HEK293 (cell line): ENCODE measurements around the gene IFI6.

ENCODE experiments used
- CTCF ChIA-PET: fragments of 350-600 bp; formaldehyde crosslinking; extraction: SDS; loops from one replicate; lab custom pipeline; 2021; ENCODE audit warnings: antibody characterized with exemption; lab: Yijun Ruan, JAX
- POLR2A ChIA-PET: fragments of 300-600 bp; formaldehyde crosslinking; extraction: SDS; loops from one replicate; lab custom pipeline; 2020; ENCODE audit warnings: antibody characterized with exemption, inconsistent platforms; lab: Yijun Ruan, JAX
- H3K27ac ChIP-seq: fragments of 200-500 bp; sonication (Bioruptor generic); 2 replicates; pipeline ENCODE4 v1.5.1; 2014; ENCODE audit warnings: low read depth, low read length, control low read depth, inconsistent platforms; ENCODE audit errors: extremely low read depth
- H3K36me3 ChIP-seq, 2 experiments: fragments of 200-500 bp in 1 of 2; sonication (Bioruptor generic) in 1 of 2; 1 replicate in 1 of 2; 2 replicates in 1 of 2; pipeline ENCODE4 v1.5.1; 2014 to 2017; ENCODE audit warnings: inconsistent platforms in 2 of 2, low read length in 2 of 2; ENCODE audit not compliant: control insufficient read depth in 2 of 2, insufficient read depth in 1 of 2
- H3K4me1 ChIP-seq: fragments of 200-500 bp; sonication (Bioruptor generic); 2 replicates; pipeline ENCODE4 v1.5.1; 2014; ENCODE audit warnings: mild to moderate bottlenecking, low read length, inconsistent platforms; ENCODE audit not compliant: control insufficient read depth, insufficient read depth
- H3K4me3 ChIP-seq: 2 replicates; pipeline ENCODE4 v1.5.1; 2011; ENCODE audit warnings: low read depth, mild to moderate bottlenecking, control low read depth, low read length, moderate library complexity
- H3K9me3 ChIP-seq: fragments of 200-500 bp; sonication (Bioruptor generic); 2 replicates; pipeline ENCODE4 v1.5.1; 2014; ENCODE audit warnings: low read depth, low read length, inconsistent platforms; ENCODE audit not compliant: control insufficient read depth, insufficient read depth
- BCL6B ChIP-seq: fragments of 450-650 bp; formaldehyde crosslinking; IDR thresholded peaks from 2 replicates; pipeline ENCODE4 v1.5.1; 2017; ENCODE audit warnings: missing biosample characterization, missing genetic modification characterization
- GFI1B ChIP-seq: fragments of 450-650 bp; formaldehyde crosslinking; IDR thresholded peaks from 2 replicates; pipeline ENCODE4 v1.5.1; 2016; ENCODE audit warnings: missing biosample characterization, missing genetic modification characterization
- OVOL3 ChIP-seq: fragments of 450-650 bp; formaldehyde crosslinking; IDR thresholded peaks from 2 replicates; pipeline ENCODE4 v1.5.1; 2016; ENCODE audit warnings: missing biosample characterization, missing genetic modification characterization
- SCRT1 ChIP-seq: fragments of 450-650 bp; formaldehyde crosslinking; IDR thresholded peaks from 2 replicates; pipeline ENCODE4 v1.5.1; 2016; ENCODE audit warnings: missing biosample characterization, missing genetic modification characterization, borderline replicate concordance
- SCRT2 ChIP-seq: fragments of 450-650 bp; formaldehyde crosslinking; IDR thresholded peaks from 2 replicates; pipeline ENCODE4 v1.5.1; 2016; ENCODE audit warnings: missing biosample characterization, missing genetic modification characterization
- SETDB1 ChIP-seq: IDR thresholded peaks from one replicate; pipeline ENCODE4 v1.6.1; 2017; ENCODE audit warnings: mild to moderate bottlenecking, low read length, moderate library complexity, mixed read lengths; ENCODE audit not compliant: insufficient read length
- YY2 ChIP-seq: fragments of 450-650 bp; formaldehyde crosslinking; IDR thresholded peaks from 2 replicates; pipeline ENCODE4 v1.5.1; 2016; ENCODE audit warnings: missing biosample characterization, missing genetic modification characterization
- ZBTB8A ChIP-seq: fragments of 450-650 bp; formaldehyde crosslinking; IDR thresholded peaks from 2 replicates; pipeline ENCODE4 v1.5.1; 2016; ENCODE audit warnings: missing biosample characterization, missing genetic modification characterization
- ZNF18 ChIP-seq: fragments of 450-650 bp; formaldehyde crosslinking; IDR thresholded peaks from 2 replicates; pipeline ENCODE4 v1.5.1; 2016; ENCODE audit warnings: missing biosample characterization, missing genetic modification characterization
- ZNF266 ChIP-seq: fragments of 450-650 bp; formaldehyde crosslinking; IDR thresholded peaks from 2 replicates; pipeline ENCODE4 v1.5.1; 2016; ENCODE audit warnings: missing biosample characterization, missing genetic modification characterization, low read depth
- ZNF302 ChIP-seq: fragments of 450-650 bp; formaldehyde crosslinking; IDR thresholded peaks from 2 replicates; pipeline ENCODE4 v1.5.1; 2016; ENCODE audit warnings: missing biosample characterization, missing genetic modification characterization, low read depth
- ZNF335 ChIP-seq: fragments of 450-650 bp; formaldehyde crosslinking; conservative IDR thresholded peaks from 2 replicates; pipeline ENCODE4 v1.5.1; 2016; ENCODE audit warnings: missing biosample characterization, missing genetic modification characterization
- ZNF544 ChIP-seq: fragments of 450-650 bp; formaldehyde crosslinking; IDR thresholded peaks from 2 replicates; pipeline ENCODE4 v1.5.0; 2017; ENCODE audit warnings: missing biosample characterization, missing genetic modification characterization
- ZNF549 ChIP-seq: fragments of 450-650 bp; IDR thresholded peaks from 2 replicates; pipeline ENCODE4 v1.5.1; 2018; ENCODE audit warnings: missing biosample characterization, missing genetic modification characterization, mild to moderate bottlenecking, inconsistent platforms, moderate library complexity
- ZNF600 ChIP-seq: fragments of 450-650 bp; formaldehyde crosslinking; IDR thresholded peaks from 2 replicates; pipeline ENCODE4 v1.5.1; 2016; ENCODE audit warnings: missing biosample characterization, missing genetic modification characterization
- ZNF610 ChIP-seq: fragments of 450-650 bp; formaldehyde crosslinking; IDR thresholded peaks from 2 replicates; pipeline ENCODE4 v1.5.1; 2016; ENCODE audit warnings: missing biosample characterization, missing genetic modification characterization, borderline replicate concordance
- ZNF623 ChIP-seq: fragments of 450-650 bp; formaldehyde crosslinking; IDR thresholded peaks from 2 replicates; pipeline ENCODE4 v1.5.1; 2016; ENCODE audit warnings: missing biosample characterization, missing genetic modification characterization
- ZNF658 ChIP-seq: fragments of 450-650 bp; formaldehyde crosslinking; IDR thresholded peaks from 2 replicates; pipeline ENCODE4; 2016; ENCODE audit warnings: missing biosample characterization, missing genetic modification characterization
- ZNF830 ChIP-seq: fragments of 450-650 bp; IDR thresholded peaks from 2 replicates; pipeline ENCODE4 v1.5.0; 2018; ENCODE audit warnings: missing biosample characterization, missing genetic modification characterization, low read depth, mild to moderate bottlenecking, moderate library complexity
- ZSCAN16 ChIP-seq: fragments of 450-650 bp; formaldehyde crosslinking; IDR thresholded peaks from 2 replicates; pipeline ENCODE4 v1.5.1; 2016; ENCODE audit warnings: missing biosample characterization, missing genetic modification characterization
- ZSCAN18 ChIP-seq: fragments of 450-650 bp; formaldehyde crosslinking; IDR thresholded peaks from 2 replicates; pipeline ENCODE4 v1.5.1; 2016; ENCODE audit warnings: missing biosample characterization, missing genetic modification characterization
- TF ChIP-seq, protein P1 (sequence below): fragments of 450-650 bp; formaldehyde crosslinking; IDR thresholded peaks from 2 replicates; pipeline ENCODE4 v1.5.1; 2016; ENCODE audit warnings: missing biosample characterization, missing genetic modification characterization, low read depth
- TF ChIP-seq, protein P2 (sequence below): fragments of 450-650 bp; formaldehyde crosslinking; IDR thresholded peaks from 2 replicates; pipeline ENCODE4 v1.5.1; 2016; ENCODE audit warnings: missing biosample characterization, missing genetic modification characterization

The IFI6 gene

GRCh38 chr1:27661412-27662075 is 10.4 kb downstream of the IFI6 start:
- Histone ChIP-seq H3K27ac (no peak overlapping the region), H3K36me3 (no peaks in the 10 kb centered on the region), H3K4me1 (no peaks in the 10 kb centered on the region), H3K9me3 (no peaks in the 10 kb centered on the region), H3K4me3 (no peak overlapping the region)
- TF ChIP-seq YY2 (tag by site-specific recombination) = no peak
- TF ChIP-seq GFI1B (tag by site-specific recombination) = no peak
- no peak for TF ChIP-seq ZNF266 (tag by site-specific recombination)
- TF ChIP-seq ZNF610 (tag by site-specific recombination) = no peak
- no peak for TF ChIP-seq OVOL3 (tag by site-specific recombination)
- no peak for TF ChIP-seq ZBTB8A (tag by site-specific recombination)
- no peak for TF ChIP-seq BCL6B (tag by site-specific recombination)
- no peak for TF ChIP-seq SETDB1
- TF ChIP-seq ZNF302 = no peak
- no peak for TF ChIP-seq ZNF658 (tag by site-specific recombination)
- TF ChIP-seq, protein P1, sequence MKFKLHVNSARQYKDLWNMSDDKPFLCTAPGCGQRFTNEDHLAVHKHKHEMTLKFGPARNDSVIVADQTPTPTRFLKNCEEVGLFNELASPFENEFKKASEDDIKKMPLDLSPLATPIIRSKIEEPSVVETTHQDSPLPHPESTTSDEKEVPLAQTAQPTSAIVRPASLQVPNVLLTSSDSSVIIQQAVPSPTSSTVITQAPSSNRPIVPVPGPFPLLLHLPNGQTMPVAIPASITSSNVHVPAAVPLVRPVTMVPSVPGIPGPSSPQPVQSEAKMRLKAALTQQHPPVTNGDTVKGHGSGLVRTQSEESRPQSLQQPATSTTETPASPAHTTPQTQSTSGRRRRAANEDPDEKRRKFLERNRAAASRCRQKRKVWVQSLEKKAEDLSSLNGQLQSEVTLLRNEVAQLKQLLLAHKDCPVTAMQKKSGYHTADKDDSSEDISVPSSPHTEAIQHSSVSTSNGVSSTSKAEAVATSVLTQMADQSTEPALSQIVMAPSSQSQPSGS (tag by site-specific recombination) = no peak
- no peak for TF ChIP-seq ZNF830 (tag by site-specific recombination)
- TF ChIP-seq ZNF600 (tag by site-specific recombination) = no peak
- TF ChIP-seq ZNF549 (tag by site-specific recombination) = no peak
- TF ChIP-seq ZNF18 (tag by site-specific recombination) = no peak
- TF ChIP-seq ZNF544 (tag by site-specific recombination) = no peak
- TF ChIP-seq ZSCAN16 (tag by site-specific recombination) = no peak
- CTCF ChIA-PET = interaction anchor here (0.5 to 13.1 kb wide), 14 partner anchors 8 to 591 kb away, joined by 3 to 317 read pairs (median 5); partner anchors contain the start of gene IFI6
- POLR2A ChIA-PET = no interaction called here

GRCh38 chr1:27660300-27660835 is 11.6 kb downstream of the IFI6 start:
- H3K4me3 ChIP-seq = no peak overlapping the region
- POLR2A ChIA-PET = no interaction called here
- no peaks in the 10 kb centered on the region for H3K9me3 ChIP-seq
- no peaks in the 10 kb centered on the region for H3K4me1 ChIP-seq
- CTCF ChIA-PET = interaction anchor here (0.8 to 13.1 kb wide), 6 partner anchors 9 to 108 kb away, joined by 3 to 317 read pairs (median 28); no protein-coding TSS in a partner anchor
- TF ChIP-seq ZNF335 (tag by site-specific recombination) = peak; percentile 73
- TF ChIP-seq SCRT1 = peak; percentile 76
- TF ChIP-seq SCRT2 = peak; percentile 91
- peak; percentile 56 for TF ChIP-seq ZNF623 (tag by site-specific recombination)
- no peak for TF ChIP-seq ZSCAN18 (tag by site-specific recombination)
- TF ChIP-seq, protein P2, sequence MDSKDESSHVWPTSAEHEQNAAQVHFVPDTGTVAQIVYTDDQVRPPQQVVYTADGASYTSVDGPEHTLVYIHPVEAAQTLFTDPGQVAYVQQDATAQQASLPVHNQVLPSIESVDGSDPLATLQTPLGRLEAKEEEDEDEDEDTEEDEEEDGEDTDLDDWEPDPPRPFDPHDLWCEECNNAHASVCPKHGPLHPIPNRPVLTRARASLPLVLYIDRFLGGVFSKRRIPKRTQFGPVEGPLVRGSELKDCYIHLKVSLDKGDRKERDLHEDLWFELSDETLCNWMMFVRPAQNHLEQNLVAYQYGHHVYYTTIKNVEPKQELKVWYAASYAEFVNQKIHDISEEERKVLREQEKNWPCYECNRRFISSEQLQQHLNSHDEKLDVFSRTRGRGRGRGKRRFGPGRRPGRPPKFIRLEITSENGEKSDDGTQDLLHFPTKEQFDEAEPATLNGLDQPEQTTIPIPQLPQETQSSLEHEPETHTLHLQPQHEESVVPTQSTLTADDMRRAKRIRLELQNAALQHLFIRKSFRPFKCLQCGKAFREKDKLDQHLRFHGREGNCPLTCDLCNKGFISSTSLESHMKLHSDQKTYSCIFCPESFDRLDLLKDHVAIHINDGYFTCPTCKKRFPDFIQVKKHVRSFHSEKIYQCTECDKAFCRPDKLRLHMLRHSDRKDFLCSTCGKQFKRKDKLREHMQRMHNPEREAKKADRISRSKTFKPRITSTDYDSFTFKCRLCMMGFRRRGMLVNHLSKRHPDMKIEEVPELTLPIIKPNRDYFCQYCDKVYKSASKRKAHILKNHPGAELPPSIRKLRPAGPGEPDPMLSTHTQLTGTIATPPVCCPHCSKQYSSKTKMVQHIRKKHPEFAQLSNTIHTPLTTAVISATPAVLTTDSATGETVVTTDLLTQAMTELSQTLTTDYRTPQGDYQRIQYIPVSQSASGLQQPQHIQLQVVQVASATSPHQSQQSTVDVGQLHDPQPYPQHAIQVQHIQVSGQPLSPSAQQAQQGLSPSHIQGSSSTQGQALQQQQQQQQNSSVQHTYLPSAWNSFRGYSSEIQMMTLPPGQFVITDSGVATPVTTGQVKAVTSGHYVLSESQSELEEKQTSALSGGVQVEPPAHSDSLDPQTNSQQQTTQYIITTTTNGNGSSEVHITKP (tag by site-specific recombination) = peak; percentile 81; the same call in 1 of the 2 replicates
- no peak overlapping the region for H3K27ac ChIP-seq
- H3K36me3 ChIP-seq = no peaks in the 10 kb centered on the region
